Neural progenitor cell (in vitro differentiated cells): ENCODE measurements around the gene TIRAP.

Experiments
- EZH2 ChIP-seq: fragments of 200-600 bp; sonication (generic); IDR thresholded peaks from 2 replicates; pipeline ENCODE4 v1.6.1; 2017; ENCODE audit warnings: antibody characterized with exemption, mild to moderate bottlenecking, moderate library complexity
- TF ChIP-seq, protein P1 (sequence below): fragments of 200-600 bp; sonication (generic); IDR thresholded peaks from 2 replicates; pipeline ENCODE4 v1.5.1; 2017; ENCODE audit warnings: antibody characterized with exemption, mild to moderate bottlenecking

GRCh38 chr11:126282361-126282735 lies 545 bp upstream of the TIRAP start:
- TF ChIP-seq, protein P1, sequence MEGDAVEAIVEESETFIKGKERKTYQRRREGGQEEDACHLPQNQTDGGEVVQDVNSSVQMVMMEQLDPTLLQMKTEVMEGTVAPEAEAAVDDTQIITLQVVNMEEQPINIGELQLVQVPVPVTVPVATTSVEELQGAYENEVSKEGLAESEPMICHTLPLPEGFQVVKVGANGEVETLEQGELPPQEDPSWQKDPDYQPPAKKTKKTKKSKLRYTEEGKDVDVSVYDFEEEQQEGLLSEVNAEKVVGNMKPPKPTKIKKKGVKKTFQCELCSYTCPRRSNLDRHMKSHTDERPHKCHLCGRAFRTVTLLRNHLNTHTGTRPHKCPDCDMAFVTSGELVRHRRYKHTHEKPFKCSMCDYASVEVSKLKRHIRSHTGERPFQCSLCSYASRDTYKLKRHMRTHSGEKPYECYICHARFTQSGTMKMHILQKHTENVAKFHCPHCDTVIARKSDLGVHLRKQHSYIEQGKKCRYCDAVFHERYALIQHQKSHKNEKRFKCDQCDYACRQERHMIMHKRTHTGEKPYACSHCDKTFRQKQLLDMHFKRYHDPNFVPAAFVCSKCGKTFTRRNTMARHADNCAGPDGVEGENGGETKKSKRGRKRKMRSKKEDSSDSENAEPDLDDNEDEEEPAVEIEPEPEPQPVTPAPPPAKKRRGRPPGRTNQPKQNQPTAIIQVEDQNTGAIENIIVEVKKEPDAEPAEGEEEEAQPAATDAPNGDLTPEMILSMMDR, result no peak
- TF ChIP-seq EZH2, result no peak
